Nucleus accumbens (tissue), 56 donors: ENCODE measurements around the gene SYNE1.
"Not testable (repeated sequence)": the region's sequence is repeated elsewhere in the genome, so short reads cannot be mapped to it uniquely, and the experiment has no call there.

Experiments
- DNase-seq, 56 donors: peaks; one replicate each; lab custom pipeline; 2025; lab: John Stamatoyannopoulos, UW

Gene SYNE1

DNA sequence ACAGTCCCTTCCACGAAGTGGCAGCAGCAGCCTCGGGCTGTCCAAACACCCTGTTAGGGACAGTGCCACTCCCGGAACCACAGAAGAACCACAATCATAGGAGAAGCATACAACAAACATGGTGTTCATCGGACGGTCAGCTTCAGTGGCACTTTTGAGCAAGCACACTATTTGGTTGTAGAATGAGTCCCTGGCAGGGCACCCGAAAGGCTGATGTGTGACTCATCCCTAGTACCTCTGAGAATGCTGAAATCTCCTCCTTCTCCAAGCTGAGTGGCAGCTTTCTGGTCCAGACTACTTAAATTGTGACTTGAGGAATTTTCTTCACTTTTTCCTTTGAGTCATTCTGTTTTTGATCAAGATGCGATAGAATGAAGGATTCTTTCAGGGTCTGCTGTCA, 547.2 kb downstream of the SYNE1 start:
- no peak for DNase-seq

DNA sequence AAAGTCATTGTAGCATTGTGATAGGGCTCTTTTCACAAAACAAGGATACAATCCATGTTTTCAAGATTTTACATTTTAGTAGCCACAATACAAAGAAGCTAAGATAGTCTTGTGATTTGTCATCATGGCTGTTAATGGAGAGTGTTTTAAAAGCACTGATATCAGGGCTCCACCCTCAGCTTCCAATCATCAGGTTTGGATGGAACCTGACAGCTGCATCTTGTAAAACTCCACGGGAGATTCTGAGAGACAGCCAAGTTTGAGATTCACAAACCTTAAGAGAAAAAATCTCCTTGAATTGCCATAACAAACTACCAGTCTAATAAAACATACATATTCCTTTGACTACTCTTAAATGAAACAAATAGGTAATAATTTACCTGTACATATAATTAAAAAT, 549.5 kb downstream of the SYNE1 start:
- no peak for DNase-seq

GRCh38 chr6:152087096-152087495, 550.1 kb downstream of the SYNE1 start:
- no peak for DNase-seq

- DNase-seq: no peak
These were observed 550.8 kb downstream of the SYNE1 start for GRCh38 chr6:152086223-152086873.

DNA sequence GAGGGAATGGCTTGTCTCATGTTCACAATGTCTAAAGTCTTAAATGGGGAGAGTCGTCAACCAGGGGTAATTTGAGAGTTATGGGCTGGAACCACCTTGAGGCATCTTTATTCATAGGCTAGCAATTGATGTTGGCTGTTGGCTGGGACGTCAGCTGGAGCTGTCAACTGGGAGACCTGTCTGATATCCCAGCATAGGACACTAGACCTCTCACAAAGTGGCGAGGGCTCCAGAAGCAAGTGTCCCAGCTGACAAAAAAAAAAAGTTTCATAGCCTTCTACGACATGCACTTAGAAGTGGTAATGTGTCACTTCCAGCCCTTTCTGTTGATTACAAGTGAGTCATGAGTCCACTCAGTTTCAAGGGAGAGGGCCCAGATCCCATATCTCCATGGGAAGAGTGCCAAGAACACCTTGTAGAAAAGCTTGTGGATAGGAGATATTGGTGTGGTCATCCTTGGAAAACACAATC, 551.7 kb downstream of the SYNE1 start:
- DNase-seq: no peak

DNA sequence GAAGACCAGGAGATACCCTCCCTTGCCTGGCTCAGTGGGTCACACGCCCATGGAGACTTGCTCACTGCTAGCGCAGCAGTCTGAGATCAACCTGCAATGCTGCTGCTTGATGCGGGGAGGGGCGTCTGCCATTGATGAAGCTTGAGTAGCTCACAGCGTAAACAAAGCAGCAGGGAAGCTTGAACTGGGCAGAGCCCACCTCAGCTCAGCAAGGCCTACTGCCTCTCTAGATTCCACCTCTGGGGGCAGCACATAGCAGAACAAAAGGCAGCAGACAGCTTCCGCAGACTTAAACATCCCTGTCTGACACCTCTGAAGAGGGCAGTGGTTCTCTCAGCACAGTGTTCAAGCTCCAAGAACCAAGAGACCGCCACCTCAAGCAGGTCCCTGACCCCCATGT, 558.4 kb downstream of the SYNE1 start:
- no peak for DNase-seq

DNA sequence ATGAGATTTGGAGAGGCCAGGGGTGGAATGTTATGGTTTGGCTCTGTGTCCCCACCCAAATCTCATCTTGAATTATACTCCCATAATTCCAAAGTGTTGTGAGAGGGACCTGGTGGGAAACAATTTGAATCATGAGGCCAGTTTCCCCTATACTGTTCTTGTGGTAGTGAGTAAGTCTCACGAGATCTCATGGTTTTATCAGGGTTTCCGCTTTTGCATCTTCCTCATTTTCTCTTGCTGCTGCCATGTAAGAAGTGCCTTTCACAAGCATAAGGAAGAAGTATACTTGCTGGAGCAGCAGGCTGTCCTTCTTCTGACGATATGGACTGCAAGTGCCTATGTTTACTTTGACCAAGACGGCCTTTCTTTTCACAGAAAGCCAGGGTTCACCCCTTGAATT, 559.2 kb downstream of the SYNE1 start:
- no peak for DNase-seq

DNA sequence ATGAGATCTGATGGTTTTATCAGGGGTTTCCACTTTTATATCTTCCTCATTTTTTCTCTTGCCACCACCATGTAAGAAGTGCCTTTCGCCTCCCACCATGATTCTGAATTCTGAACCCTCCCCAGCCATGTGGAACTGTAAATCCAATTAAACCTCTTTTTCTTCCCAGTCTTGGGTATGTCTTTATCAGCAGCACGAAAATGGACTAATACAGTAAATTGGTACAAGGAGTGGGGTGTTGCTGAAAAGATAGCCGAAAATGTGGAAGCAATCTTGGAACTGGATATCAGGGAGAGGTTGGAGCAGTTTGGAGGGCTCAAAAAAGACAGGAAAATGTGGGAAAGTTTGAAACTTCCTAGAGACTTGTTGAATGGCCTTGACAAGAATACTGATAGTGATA, 560.9 kb downstream of the SYNE1 start:
- DNase-seq: not testable (repeated sequence)

- no peak for DNase-seq
These were observed 565.3 kb downstream of the SYNE1 start for GRCh38 chr6:152071843-152072242.
